ENCODE measurements around the gene PELI2.

The PELI2 gene

GRCh38 chr14:56273951-56274350, 155.7 kb downstream of the PELI2 start:
- Histone ChIP-seq H3K4me1 (ENCODE audit: control insufficient read depth, insufficient read depth, low read length, unreplicated experiment) (peaks cover 23% of the 10 kb centered on the region), H2AFZ (ENCODE audit: low read length, unreplicated experiment) (no peak overlapping the region), H3K27me3 (ENCODE audit: insufficient read depth, low read length) (no peaks in the 10 kb centered on the region), H3K36me3 (ENCODE audit: insufficient read depth, low read length) (no peaks in the 10 kb centered on the region), H3K4me3 (ENCODE audit: low read depth, low read length) (no peak overlapping the region), H3K79me2 (ENCODE audit: control insufficient read depth, insufficient read depth, low read length, unreplicated experiment) (no peaks in the 10 kb centered on the region), H3K27ac (ENCODE audit: low read depth, low read length) (no peak overlapping the region)

- no peaks in the 10 kb centered on the region for H3K27me3 ChIP-seq (ENCODE audit: insufficient read depth, low read length)
- H3K36me3 ChIP-seq (ENCODE audit: insufficient read depth, low read length) = no peaks in the 10 kb centered on the region
- no peaks in the 10 kb centered on the region for H3K79me2 ChIP-seq (ENCODE audit: control insufficient read depth, insufficient read depth, low read length, unreplicated experiment)
- H3K4me1 ChIP-seq (ENCODE audit: control insufficient read depth, insufficient read depth, low read length, unreplicated experiment) = peaks cover 23% of the 10 kb centered on the region
- no peak overlapping the region for H3K4me3 ChIP-seq (ENCODE audit: low read depth, low read length)
- no peak overlapping the region for H3K27ac ChIP-seq (ENCODE audit: low read depth, low read length)
- H2AFZ ChIP-seq (ENCODE audit: low read length, unreplicated experiment) = no peak overlapping the region
Observed at GRCh38 chr14:56274556-56274955, 156.3 kb downstream of the PELI2 start.

GRCh38 chr14:56276108-56276507, 157.9 kb downstream of the PELI2 start:
- Histone ChIP-seq H3K36me3 (ENCODE audit: insufficient read depth, low read length) (no peaks in the 10 kb centered on the region), H3K4me3 (ENCODE audit: low read depth, low read length) (no peak overlapping the region), H3K27ac (ENCODE audit: low read depth, low read length) (no peak overlapping the region), H3K4me1 (ENCODE audit: control insufficient read depth, insufficient read depth, low read length, unreplicated experiment) (peaks cover 23% of the 10 kb centered on the region), H3K27me3 (ENCODE audit: insufficient read depth, low read length) (no peaks in the 10 kb centered on the region), H2AFZ (ENCODE audit: low read length, unreplicated experiment) (no peak overlapping the region), H3K79me2 (ENCODE audit: control insufficient read depth, insufficient read depth, low read length, unreplicated experiment) (no peaks in the 10 kb centered on the region)

- no peak overlapping the region for H3K27ac ChIP-seq (ENCODE audit: low read depth, low read length)
- H3K36me3 ChIP-seq (ENCODE audit: insufficient read depth, low read length) = no peaks in the 10 kb centered on the region
- H3K79me2 ChIP-seq (ENCODE audit: control insufficient read depth, insufficient read depth, low read length, unreplicated experiment) = no peaks in the 10 kb centered on the region
- no peak overlapping the region for H3K4me3 ChIP-seq (ENCODE audit: low read depth, low read length)
- H2AFZ ChIP-seq (ENCODE audit: low read length, unreplicated experiment) = no peak overlapping the region
- no peaks in the 10 kb centered on the region for H3K27me3 ChIP-seq (ENCODE audit: insufficient read depth, low read length)
- peaks cover 4% of the 10 kb centered on the region for H3K4me1 ChIP-seq (ENCODE audit: control insufficient read depth, insufficient read depth, low read length, unreplicated experiment)
Observed at GRCh38 chr14:56278383-56278782, 160.2 kb downstream of the PELI2 start.

GRCh38 chr14:56280843-56281242, 162.6 kb downstream of the PELI2 start:
- H3K79me2 ChIP-seq (ENCODE audit: control insufficient read depth, insufficient read depth, low read length, unreplicated experiment) = no peaks in the 10 kb centered on the region
- no peak overlapping the region for H3K4me3 ChIP-seq (ENCODE audit: low read depth, low read length)
- H3K27me3 ChIP-seq (ENCODE audit: insufficient read depth, low read length) = no peaks in the 10 kb centered on the region
- no peaks in the 10 kb centered on the region for H3K36me3 ChIP-seq (ENCODE audit: insufficient read depth, low read length)
- H3K27ac ChIP-seq (ENCODE audit: low read depth, low read length) = no peak overlapping the region
- no peak overlapping the region for H2AFZ ChIP-seq (ENCODE audit: low read length, unreplicated experiment)
- H3K4me1 ChIP-seq (ENCODE audit: control insufficient read depth, insufficient read depth, low read length, unreplicated experiment) = no peaks in the 10 kb centered on the region

- no peaks in the 10 kb centered on the region for H3K27me3 ChIP-seq (ENCODE audit: insufficient read depth, low read length)
- H3K79me2 ChIP-seq (ENCODE audit: control insufficient read depth, insufficient read depth, low read length, unreplicated experiment) = no peaks in the 10 kb centered on the region
- no peaks in the 10 kb centered on the region for H3K36me3 ChIP-seq (ENCODE audit: insufficient read depth, low read length)
- H2AFZ ChIP-seq (ENCODE audit: low read length, unreplicated experiment) = no peak overlapping the region
- no peak overlapping the region for H3K4me3 ChIP-seq (ENCODE audit: low read depth, low read length)
- no peak overlapping the region for H3K27ac ChIP-seq (ENCODE audit: low read depth, low read length)
- H3K4me1 ChIP-seq (ENCODE audit: control insufficient read depth, insufficient read depth, low read length, unreplicated experiment) = no peaks in the 10 kb centered on the region
Observed at GRCh38 chr14:56282179-56282578, 164.0 kb downstream of the PELI2 start.

- no peaks in the 10 kb centered on the region for H3K27me3 ChIP-seq (ENCODE audit: insufficient read depth, low read length)
- H3K36me3 ChIP-seq (ENCODE audit: insufficient read depth, low read length) = no peaks in the 10 kb centered on the region
- no peaks in the 10 kb centered on the region for H3K79me2 ChIP-seq (ENCODE audit: control insufficient read depth, insufficient read depth, low read length, unreplicated experiment)
- no peak overlapping the region for H3K27ac ChIP-seq (ENCODE audit: low read depth, low read length)
- H3K4me3 ChIP-seq (ENCODE audit: low read depth, low read length) = no peak overlapping the region
- no peak overlapping the region for H2AFZ ChIP-seq (ENCODE audit: low read length, unreplicated experiment)
- no peaks in the 10 kb centered on the region for H3K4me1 ChIP-seq (ENCODE audit: control insufficient read depth, insufficient read depth, low read length, unreplicated experiment)
Observed at GRCh38 chr14:56284641-56285040, 166.4 kb downstream of the PELI2 start.

- no peak overlapping the region for H3K27ac ChIP-seq (ENCODE audit: low read depth, low read length)
- no peaks in the 10 kb centered on the region for H3K4me1 ChIP-seq (ENCODE audit: control insufficient read depth, insufficient read depth, low read length, unreplicated experiment)
- H3K4me3 ChIP-seq (ENCODE audit: low read depth, low read length) = no peak overlapping the region
- no peaks in the 10 kb centered on the region for H3K36me3 ChIP-seq (ENCODE audit: insufficient read depth, low read length)
- H3K27me3 ChIP-seq (ENCODE audit: insufficient read depth, low read length) = no peaks in the 10 kb centered on the region
- H3K79me2 ChIP-seq (ENCODE audit: control insufficient read depth, insufficient read depth, low read length, unreplicated experiment) = no peaks in the 10 kb centered on the region
- no peak overlapping the region for H2AFZ ChIP-seq (ENCODE audit: low read length, unreplicated experiment)
Observed at GRCh38 chr14:56289155-56289554, 170.9 kb downstream of the PELI2 start.

GRCh38 chr14:56290195-56290594, 172.0 kb downstream of the PELI2 start:
- Histone ChIP-seq H3K4me3 (ENCODE audit: low read depth, low read length) (no peak overlapping the region), H3K79me2 (ENCODE audit: control insufficient read depth, insufficient read depth, low read length, unreplicated experiment) (no peaks in the 10 kb centered on the region), H2AFZ (ENCODE audit: low read length, unreplicated experiment) (no peak overlapping the region), H3K4me1 (ENCODE audit: control insufficient read depth, insufficient read depth, low read length, unreplicated experiment) (no peaks in the 10 kb centered on the region), H3K27me3 (ENCODE audit: insufficient read depth, low read length) (no peaks in the 10 kb centered on the region), H3K36me3 (ENCODE audit: insufficient read depth, low read length) (no peaks in the 10 kb centered on the region), H3K27ac (ENCODE audit: low read depth, low read length) (no peak overlapping the region)

GRCh38 chr14:56292970-56293369, 174.8 kb downstream of the PELI2 start:
- Histone ChIP-seq H3K79me2 (ENCODE audit: control insufficient read depth, insufficient read depth, low read length, unreplicated experiment) (no peaks in the 10 kb centered on the region), H3K4me1 (ENCODE audit: control insufficient read depth, insufficient read depth, low read length, unreplicated experiment) (no peaks in the 10 kb centered on the region), H3K27me3 (ENCODE audit: insufficient read depth, low read length) (no peaks in the 10 kb centered on the region), H3K36me3 (ENCODE audit: insufficient read depth, low read length) (no peaks in the 10 kb centered on the region), H2AFZ (ENCODE audit: low read length, unreplicated experiment) (no peak overlapping the region), H3K4me3 (ENCODE audit: low read depth, low read length) (no peak overlapping the region), H3K27ac (ENCODE audit: low read depth, low read length) (no peak overlapping the region)

- H3K27me3 ChIP-seq (ENCODE audit: insufficient read depth, low read length) = no peaks in the 10 kb centered on the region
- no peak overlapping the region for H3K27ac ChIP-seq (ENCODE audit: low read depth, low read length)
- H3K36me3 ChIP-seq (ENCODE audit: insufficient read depth, low read length) = no peaks in the 10 kb centered on the region
Observed at GRCh38 chr14:56293506-56293905, 175.3 kb downstream of the PELI2 start.

More at GRCh38 chr14:56293506-56293905, 175.3 kb downstream of the PELI2 start:
- Histone ChIP-seq H3K79me2 (ENCODE audit: control insufficient read depth, insufficient read depth, low read length, unreplicated experiment) (no peaks in the 10 kb centered on the region), H3K4me1 (ENCODE audit: control insufficient read depth, insufficient read depth, low read length, unreplicated experiment) (no peaks in the 10 kb centered on the region), H3K4me3 (ENCODE audit: low read depth, low read length) (no peak overlapping the region), H2AFZ (ENCODE audit: low read length, unreplicated experiment) (no peak overlapping the region)
